SU-DHL-6 (cell line): ENCODE data around the gene NUTM2G.
"Not testable (repeated sequence)": the region's sequence is repeated elsewhere in the genome, so short reads cannot be mapped to it uniquely, and the experiment has no call there.

ENCODE experiments used
- EZH2phosphoT487 ChIP-seq: fragments of 200-600 bp; sonication (generic), shearing (Covaris generic); conservative IDR thresholded peaks from 2 replicates; pipeline ENCODE4 v1.6.1; 2018; ENCODE audit warnings: mild to moderate bottlenecking, antibody characterized with exemption, low read length, moderate library complexity, mixed read lengths
- TF ChIP-seq, protein P1 (sequence below): fragments of 200-600 bp; sonication (generic); IDR thresholded peaks from one replicate; pipeline ENCODE4 v1.5.1; 2017; ENCODE audit warnings: antibody characterized with exemption, mild to moderate bottlenecking, low read length, moderate library complexity; ENCODE audit not compliant: insufficient read depth, poor library complexity, severe bottlenecking

DNA sequence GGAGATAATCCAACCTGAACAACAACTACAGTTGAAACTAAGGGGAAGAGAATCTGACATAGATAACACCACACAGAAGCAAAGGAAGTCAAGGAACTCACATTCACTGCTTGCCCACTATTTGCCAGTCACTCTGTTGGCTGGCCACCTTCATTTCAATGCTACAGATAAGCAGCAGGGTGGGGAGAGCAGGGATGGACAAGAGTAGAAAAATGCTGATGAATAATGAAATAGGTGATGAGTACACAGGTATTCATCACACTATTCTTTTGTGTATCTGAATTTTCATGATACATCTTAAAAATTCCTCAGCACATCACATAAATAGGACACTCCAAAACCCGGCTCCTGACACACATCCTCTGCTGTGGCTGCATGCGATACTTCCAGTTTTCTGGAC, 21.9 kb downstream of the NUTM2G start:
- TF ChIP-seq, protein P1, sequence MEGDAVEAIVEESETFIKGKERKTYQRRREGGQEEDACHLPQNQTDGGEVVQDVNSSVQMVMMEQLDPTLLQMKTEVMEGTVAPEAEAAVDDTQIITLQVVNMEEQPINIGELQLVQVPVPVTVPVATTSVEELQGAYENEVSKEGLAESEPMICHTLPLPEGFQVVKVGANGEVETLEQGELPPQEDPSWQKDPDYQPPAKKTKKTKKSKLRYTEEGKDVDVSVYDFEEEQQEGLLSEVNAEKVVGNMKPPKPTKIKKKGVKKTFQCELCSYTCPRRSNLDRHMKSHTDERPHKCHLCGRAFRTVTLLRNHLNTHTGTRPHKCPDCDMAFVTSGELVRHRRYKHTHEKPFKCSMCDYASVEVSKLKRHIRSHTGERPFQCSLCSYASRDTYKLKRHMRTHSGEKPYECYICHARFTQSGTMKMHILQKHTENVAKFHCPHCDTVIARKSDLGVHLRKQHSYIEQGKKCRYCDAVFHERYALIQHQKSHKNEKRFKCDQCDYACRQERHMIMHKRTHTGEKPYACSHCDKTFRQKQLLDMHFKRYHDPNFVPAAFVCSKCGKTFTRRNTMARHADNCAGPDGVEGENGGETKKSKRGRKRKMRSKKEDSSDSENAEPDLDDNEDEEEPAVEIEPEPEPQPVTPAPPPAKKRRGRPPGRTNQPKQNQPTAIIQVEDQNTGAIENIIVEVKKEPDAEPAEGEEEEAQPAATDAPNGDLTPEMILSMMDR = not testable (repeated sequence)
- TF ChIP-seq EZH2phosphoT487 = not testable (repeated sequence)
